Hepatocyte (in vitro differentiated cells): ENCODE data around the gene NT5C2.

Source experiments
- EZH2 ChIP-seq: fragments of 200-600 bp; sonication (generic); IDR thresholded peaks from 2 replicates; pipeline ENCODE4 v1.6.1; 2016; ENCODE audit warnings: antibody characterized with exemption, mild to moderate bottlenecking, borderline replicate concordance
- EZH2phosphoT487 ChIP-seq: fragments of 200-600 bp; sonication (generic); IDR thresholded peaks from one replicate; pipeline ENCODE4 v1.6.1; 2018; ENCODE audit warnings: antibody characterized with exemption, mild to moderate bottlenecking, low read depth, moderate library complexity; ENCODE audit not compliant: unreplicated experiment, severe bottlenecking
- TF ChIP-seq, protein P1 (sequence below): fragments of 200-600 bp; sonication (generic); IDR thresholded peaks from 2 replicates; pipeline ENCODE4 v1.5.1; 2016; ENCODE audit warnings: antibody characterized with exemption, mild to moderate bottlenecking; ENCODE audit not compliant: poor library complexity

DNA sequence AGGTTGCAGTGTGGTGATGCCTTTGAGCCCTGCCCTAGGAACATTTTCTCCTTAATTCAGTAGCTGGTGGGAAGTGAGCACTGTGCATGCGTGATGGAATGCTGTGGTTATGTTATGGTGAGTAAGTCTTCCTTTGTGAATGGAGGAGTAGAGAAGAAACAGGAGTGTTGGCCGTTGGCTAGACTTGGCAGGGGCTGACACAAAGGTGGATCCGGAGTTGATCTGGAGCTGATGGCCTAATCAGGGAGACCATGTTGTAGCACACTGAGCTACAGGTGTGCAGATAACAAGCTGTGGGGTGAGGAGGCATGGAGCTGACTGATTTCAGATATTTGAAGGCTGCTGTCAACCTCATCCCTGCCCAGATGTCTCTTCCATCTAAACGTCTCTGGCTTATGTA lies 152.7 kb downstream of the NT5C2 start:
- TF ChIP-seq, protein P1, sequence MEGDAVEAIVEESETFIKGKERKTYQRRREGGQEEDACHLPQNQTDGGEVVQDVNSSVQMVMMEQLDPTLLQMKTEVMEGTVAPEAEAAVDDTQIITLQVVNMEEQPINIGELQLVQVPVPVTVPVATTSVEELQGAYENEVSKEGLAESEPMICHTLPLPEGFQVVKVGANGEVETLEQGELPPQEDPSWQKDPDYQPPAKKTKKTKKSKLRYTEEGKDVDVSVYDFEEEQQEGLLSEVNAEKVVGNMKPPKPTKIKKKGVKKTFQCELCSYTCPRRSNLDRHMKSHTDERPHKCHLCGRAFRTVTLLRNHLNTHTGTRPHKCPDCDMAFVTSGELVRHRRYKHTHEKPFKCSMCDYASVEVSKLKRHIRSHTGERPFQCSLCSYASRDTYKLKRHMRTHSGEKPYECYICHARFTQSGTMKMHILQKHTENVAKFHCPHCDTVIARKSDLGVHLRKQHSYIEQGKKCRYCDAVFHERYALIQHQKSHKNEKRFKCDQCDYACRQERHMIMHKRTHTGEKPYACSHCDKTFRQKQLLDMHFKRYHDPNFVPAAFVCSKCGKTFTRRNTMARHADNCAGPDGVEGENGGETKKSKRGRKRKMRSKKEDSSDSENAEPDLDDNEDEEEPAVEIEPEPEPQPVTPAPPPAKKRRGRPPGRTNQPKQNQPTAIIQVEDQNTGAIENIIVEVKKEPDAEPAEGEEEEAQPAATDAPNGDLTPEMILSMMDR = no peak
- TF ChIP-seq EZH2 (no peak), EZH2phosphoT487 (no peak)
